Neural crest cell (in vitro differentiated cells): Measurements from ENCODE around the gene SND1. TPM values are rescaled to one million over a fixed set of nuclear protein-coding genes. Genes with fewer than 3 reads are reported as not detected.

Source experiments
- DNase-seq: peaks from one replicate; pipeline ENCODE4 v3.0.0; 2021; ENCODE audit warnings: low read depth, mixed read lengths, low spot score
- H3K27ac Mint-ChIP-seq: one replicate; pipeline ENCODE4 v1.8.0; 2021; ENCODE audit warnings: mild to moderate bottlenecking, mixed read lengths; ENCODE audit not compliant: unreplicated experiment
- H3K27me3 Mint-ChIP-seq: 2 replicates; pipeline ENCODE4 v1.8.0; 2021; ENCODE audit warnings: low read depth, mild to moderate bottlenecking, mixed read lengths
- H3K36me3 Mint-ChIP-seq: 2 replicates; pipeline ENCODE4 v1.8.0; 2021; ENCODE audit warnings: low read depth, mild to moderate bottlenecking, mixed read lengths
- H3K4me1 Mint-ChIP-seq: 2 replicates; pipeline ENCODE4 v1.8.0; 2021; ENCODE audit warnings: mixed read lengths
- H3K4me3 Mint-ChIP-seq: one replicate; pipeline ENCODE4 v1.8.0; 2021; ENCODE audit warnings: mild to moderate bottlenecking, mixed read lengths
- H3K9me3 Mint-ChIP-seq: 2 replicates; pipeline ENCODE4 v1.8.0; 2021; ENCODE audit warnings: mixed read lengths
- CTCF ChIP-seq: fragments of 200-600 bp; sonication (generic); conservative IDR thresholded peaks from 2 replicates; pipeline ENCODE4 v1.5.0; 2021; ENCODE audit warnings: antibody characterized with exemption, mild to moderate bottlenecking
- total RNA-seq: library from RNA; stranded (reverse); gene quantifications from 2 replicates; pipeline ENCODE4 v1.2.1, GENCODE V29; 2021

Gene SND1
- total RNA-seq, 1 donor from 2014 or later: 184 TPM

GRCh38 chr7:128000048-128000447 is 348.1 kb downstream of the SND1 start:
- TF ChIP-seq CTCF: no peak
- H3K27me3 Mint-ChIP-seq: no peaks in the 10 kb centered on the region
- no peak for DNase-seq
- no peak overlapping the region for H3K4me3 Mint-ChIP-seq
- H3K4me1 Mint-ChIP-seq: peaks cover 39% of the 10 kb centered on the region
- no peak overlapping the region for H3K27ac Mint-ChIP-seq
- H3K9me3 Mint-ChIP-seq: no peaks in the 10 kb centered on the region
- peaks cover 6% of the 10 kb centered on the region for H3K36me3 Mint-ChIP-seq

GRCh38 chr7:128000854-128001265 is 348.9 kb downstream of the SND1 start:
- Mint-ChIP-seq H3K36me3 (peaks cover 11% of the 10 kb centered on the region), H3K27ac (no peak overlapping the region), H3K27me3 (no peaks in the 10 kb centered on the region), H3K4me3 (no peak overlapping the region), H3K9me3 (no peaks in the 10 kb centered on the region), H3K4me1 (peaks cover 39% of the 10 kb centered on the region)
- no peak for TF ChIP-seq CTCF
- no peak for DNase-seq

- Mint-ChIP-seq H3K9me3 (no peaks in the 10 kb centered on the region), H3K4me3 (no peak overlapping the region), H3K27me3 (no peaks in the 10 kb centered on the region), H3K27ac (peak overlapping the region; percentile 19), H3K36me3 (peaks cover 18% of the 10 kb centered on the region), H3K4me1 (peaks cover 31% of the 10 kb centered on the region)
- no peak for TF ChIP-seq CTCF
- DNase-seq: no peak
Observed at GRCh38 chr7:128003167-128003566, 351.2 kb downstream of the SND1 start.

GRCh38 chr7:128003787-128004186 is 351.8 kb downstream of the SND1 start:
- DNase-seq: no peak
- H3K9me3 Mint-ChIP-seq: no peaks in the 10 kb centered on the region
- no peaks in the 10 kb centered on the region for H3K27me3 Mint-ChIP-seq
- H3K36me3 Mint-ChIP-seq: peaks cover 18% of the 10 kb centered on the region
- no peak overlapping the region for H3K4me3 Mint-ChIP-seq
- H3K4me1 Mint-ChIP-seq: peaks cover 31% of the 10 kb centered on the region
- no peak overlapping the region for H3K27ac Mint-ChIP-seq
- TF ChIP-seq CTCF: no peak

GRCh38 chr7:128004623-128005022 is 352.6 kb downstream of the SND1 start:
- H3K27ac Mint-ChIP-seq: no peak overlapping the region

More at GRCh38 chr7:128004623-128005022, 352.6 kb downstream of the SND1 start:
- H3K4me3 Mint-ChIP-seq: no peak overlapping the region
- H3K36me3 Mint-ChIP-seq: peaks cover 18% of the 10 kb centered on the region
- peaks cover 31% of the 10 kb centered on the region for H3K4me1 Mint-ChIP-seq
- no peaks in the 10 kb centered on the region for H3K27me3 Mint-ChIP-seq
- DNase-seq: no peak
- no peaks in the 10 kb centered on the region for H3K9me3 Mint-ChIP-seq
- no peak for TF ChIP-seq CTCF
